NCI-H446 treated with DMSO at 0.1 percent for 48 hours (cell line): Measurements from ENCODE around the gene TNKS2.
"Not testable (repeated sequence)": the region's sequence is repeated elsewhere in the genome, so short reads cannot be mapped to it uniquely, and the experiment has no call there.

ENCODE experiments used
- DNase-seq: peaks from one replicate; lab custom pipeline; 2025; lab: John Stamatoyannopoulos, UW

The TNKS2 gene

DNA sequence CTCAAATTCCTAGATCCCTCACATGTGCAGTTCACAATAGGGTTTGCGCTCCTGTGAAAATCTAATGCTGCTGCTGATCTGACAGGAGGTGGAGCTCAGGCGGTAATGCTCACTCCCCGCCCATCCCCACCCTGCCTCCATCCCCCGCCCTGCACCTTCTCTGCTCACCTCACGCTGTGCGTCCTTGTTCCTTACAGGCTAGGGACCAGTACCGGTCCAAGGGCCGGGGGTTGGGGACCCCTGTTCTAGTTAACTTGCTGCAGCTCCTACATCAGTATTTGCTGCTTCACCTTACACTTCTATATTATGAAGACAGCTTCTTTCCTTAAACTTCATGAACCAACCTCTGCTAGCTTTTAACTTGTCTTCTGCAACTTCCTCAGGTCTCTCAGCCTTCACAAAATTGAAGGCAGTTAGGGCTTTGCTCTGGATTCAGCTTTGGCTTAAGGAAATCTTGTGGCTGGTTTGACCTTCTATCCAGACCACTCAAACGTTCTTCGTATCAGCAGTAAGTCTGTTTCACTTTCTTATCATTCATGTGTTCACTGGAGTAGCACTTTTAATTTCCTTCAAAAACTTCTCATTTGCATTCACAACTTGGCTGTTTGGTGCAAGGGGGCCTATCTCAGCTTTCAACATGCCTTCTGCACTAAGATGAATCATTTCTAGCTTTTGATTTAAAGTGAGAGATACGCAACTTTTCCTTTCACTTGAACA is 1.7 kb upstream of the TNKS2 start:
- DNase-seq = no peak

DNA sequence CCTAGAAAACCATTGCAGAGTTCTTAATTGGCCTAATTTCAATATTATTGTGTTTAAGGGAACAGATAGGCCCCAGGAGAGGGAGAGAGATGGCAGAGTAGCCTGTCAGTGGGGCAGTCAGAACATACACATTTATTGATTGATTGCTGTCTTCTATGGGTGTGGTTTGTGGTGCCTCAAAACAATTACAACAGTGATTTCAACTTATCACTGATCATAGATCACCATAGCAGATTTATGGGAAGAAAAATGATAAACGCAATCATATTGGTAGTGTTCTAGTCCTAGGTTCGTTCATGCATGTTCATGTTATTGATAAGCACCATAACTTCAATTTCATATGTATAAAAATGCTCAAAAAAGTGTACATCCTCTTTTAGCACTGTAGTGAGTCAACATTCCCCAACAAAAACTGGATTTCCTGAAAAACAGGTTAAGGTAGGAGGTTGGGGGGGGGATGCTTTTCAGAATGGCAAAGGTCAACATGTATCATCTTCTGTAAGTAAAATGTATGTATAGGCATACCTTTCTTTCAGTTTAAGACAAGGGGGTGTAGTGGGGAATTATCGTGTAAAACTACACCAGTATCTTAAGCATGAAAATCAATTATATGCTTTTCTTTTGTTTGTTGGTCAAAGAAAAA is 1.1 kb upstream of the TNKS2 start:
- DNase-seq = no peak

DNA sequence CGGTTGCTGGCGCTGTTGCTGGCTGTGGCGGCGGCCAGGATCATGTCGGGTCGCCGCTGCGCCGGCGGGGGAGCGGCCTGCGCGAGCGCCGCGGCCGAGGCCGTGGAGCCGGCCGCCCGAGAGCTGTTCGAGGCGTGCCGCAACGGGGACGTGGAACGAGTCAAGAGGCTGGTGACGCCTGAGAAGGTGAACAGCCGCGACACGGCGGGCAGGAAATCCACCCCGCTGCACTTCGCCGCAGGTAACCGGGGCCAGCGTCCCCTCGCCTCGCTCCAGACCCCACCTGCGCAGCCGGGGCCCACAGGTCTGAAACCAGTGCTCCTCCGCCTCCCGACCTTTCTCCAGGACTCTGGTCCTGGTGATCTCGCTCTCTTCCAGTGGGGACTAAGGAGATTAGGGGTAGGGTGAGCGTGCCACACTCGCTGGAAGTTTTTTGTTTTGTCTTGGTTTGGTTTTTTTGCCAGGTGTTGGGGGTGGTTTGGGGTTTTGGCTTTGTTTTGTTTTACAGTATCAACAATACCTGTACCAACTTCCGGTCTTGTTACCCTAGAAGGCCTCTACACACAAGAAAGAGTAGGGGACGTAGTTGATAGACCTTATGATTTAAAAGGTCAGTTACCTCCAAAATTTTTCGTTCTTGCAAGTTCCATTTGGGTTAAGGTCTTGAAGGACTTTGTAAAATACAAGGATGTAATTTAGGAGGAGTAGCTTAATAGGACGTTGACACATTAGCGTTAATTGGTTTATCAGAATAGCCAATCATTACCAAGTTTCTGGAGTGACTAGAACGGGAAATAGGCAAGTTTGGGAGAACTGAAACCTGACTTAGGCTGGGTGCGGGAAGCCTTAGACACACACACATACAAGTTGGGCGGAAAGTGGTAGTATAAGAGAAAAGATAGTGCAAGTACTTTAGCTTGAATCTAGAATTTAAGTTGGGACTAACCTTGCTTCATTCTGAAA is 704 bp downstream of the TNKS2 start:
- no peak for DNase-seq

DNA sequence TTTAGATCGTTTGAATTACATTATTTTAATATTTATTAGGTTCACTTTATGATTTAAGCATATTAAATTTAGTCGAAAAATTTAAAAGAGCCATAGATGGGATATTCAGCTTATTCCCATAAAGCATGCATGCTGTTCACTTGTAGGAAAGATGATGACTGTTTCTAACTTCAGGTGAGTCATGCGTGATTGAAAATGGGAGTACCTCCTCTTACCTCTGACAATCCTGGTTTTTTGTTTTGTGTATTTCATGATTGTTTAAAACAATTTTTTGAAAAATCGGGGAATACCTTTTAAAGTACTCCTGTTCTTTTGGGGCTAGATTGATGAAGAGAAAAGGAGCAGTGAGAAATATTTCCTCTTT is 1.4 kb downstream of the TNKS2 start:
- no peak for DNase-seq

DNA sequence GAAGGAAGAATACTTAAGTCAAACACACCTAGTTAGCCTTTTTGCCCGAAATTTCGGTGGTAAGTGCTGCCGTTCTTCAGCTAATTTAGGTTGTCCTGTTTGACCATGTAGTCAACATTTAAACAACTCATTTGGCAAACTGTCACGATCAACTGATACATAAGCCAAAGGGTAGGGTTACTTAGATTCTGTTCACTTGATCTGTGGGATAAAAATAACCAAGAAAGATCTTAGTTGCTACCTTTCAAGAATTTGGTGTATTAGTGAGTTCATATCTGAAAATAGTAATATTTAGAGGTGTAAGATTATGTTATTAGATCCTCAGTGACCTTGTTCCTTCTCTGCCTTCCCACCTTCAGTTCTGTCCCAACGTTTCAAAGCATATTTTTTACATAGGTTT is 2.0 kb downstream of the TNKS2 start:
- DNase-seq = no peak

DNA sequence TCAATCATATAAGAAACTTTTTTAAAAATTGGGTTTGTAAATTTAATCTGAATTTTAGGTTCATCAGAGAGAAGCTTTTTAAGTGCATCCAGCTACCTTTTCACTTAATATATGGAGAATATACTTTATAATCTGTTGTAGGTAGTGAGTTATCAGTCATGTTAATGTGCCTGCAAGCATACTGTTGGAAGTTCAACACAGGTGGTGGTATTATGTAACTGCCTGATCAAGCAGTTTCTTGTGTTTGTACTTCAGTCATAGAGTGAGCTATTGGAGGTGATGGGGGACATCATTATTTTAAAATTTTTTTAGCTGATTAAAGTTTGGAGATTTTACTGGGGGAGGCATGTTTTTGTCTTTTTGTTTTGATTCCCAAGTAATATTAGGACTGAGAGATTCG is 2.5 kb downstream of the TNKS2 start:
- no peak for DNase-seq

DNA sequence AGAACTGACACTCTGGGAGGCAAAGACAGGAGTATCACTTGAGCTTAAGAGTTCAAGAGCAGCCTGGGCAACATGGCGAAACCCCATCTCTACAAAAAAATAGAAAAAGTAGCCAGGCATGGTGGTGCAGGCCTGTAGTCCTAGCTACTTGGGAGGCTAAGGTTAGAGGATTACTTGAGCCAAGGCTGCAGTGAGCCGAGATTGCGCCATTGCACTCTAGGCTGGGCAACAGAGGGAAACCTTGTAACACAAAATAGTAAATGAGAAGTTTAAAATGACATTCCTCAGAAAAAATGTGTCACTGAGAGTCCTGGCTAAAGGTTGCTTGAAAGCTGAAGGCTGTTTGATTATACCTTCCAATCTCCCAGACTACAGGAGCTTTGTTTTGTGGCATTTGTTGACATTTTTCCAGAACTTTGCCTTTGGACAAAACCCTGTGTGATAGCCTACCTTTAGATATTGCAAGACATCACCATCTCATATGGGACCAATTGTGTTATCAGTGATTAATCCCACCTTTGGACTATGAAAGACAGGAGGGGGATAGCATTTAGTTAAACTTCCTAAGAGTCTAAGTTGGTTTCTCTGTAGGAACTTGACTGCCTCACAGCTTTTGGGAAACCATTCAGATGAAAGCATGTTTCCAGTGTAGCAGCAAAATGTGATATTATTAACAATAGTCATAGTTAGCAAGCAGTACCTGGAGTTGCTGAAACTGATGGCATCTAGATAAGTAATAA is 5.3 kb downstream of the TNKS2 start:
- DNase-seq = no peak

DNA sequence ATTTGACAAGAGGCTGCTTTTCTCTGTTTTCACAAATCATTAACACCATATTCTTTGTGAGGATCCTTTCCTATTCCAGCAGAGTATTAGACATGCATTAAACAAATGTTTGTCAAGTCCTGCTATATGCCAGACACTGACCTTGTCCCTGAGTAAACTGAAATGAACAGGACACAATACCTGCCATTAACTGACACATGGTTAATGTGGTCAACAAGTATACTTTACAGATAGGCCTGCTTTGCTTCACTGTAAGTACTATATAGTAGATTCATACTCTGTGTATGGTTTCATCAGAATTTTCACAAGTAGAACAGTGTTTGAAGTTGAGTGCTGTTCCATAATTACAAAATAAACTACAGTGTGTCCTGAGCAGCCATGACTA is 5.9 kb downstream of the TNKS2 start:
- no peak for DNase-seq

DNA sequence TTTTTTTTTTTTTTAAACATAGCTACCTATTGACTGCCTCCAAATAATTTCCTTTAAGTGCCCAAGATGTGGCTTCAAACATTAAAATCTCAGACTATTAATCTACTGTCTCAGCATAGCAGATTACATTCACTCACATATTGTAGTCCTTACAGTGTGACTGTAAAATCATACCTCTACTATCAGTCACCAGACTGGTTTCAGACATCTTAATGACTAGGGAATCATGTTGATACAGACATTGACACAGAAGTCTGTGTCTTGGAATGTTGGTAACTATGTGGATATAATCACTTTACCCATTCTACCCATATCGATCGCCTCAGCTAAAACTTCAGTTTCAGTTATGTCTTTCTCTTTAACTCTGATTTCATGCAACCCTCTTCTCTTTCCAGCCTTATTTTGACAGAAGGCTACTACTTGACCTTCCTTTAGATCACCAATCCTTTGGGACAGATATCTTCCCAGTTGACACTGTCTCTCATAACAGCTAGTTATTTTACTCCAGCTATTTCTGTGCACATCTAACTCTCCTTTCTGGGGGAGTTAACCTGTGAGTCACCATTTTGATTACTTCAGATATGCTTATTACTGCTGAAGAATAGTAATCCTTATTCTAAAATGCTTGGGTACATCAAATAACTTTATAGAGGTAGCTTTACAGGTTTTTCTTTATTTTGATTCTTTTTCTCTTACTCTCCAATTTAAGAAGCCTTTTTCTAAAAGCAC is 7.0 kb downstream of the TNKS2 start:
- DNase-seq = no peak

DNA sequence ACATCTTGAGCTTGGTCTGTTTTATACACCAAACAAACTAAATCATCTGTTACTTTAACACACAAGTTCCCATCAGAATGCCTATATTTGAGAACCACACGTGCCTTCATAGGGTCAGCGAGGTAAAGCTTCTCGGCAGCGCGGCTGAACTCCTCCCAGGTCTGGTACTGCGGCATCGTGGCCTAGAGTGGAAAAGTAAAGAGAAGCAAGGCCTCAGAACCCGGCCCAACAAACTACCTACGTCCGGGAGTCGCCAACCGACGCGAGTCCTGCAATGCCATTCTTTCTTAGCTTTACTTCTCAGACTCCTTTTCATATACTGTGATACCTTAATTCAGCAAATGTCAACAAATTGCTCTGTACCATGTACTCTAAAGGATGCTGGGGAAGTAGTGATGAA is 9.0 kb downstream of the TNKS2 start:
- DNase-seq = not testable (repeated sequence)

DNA sequence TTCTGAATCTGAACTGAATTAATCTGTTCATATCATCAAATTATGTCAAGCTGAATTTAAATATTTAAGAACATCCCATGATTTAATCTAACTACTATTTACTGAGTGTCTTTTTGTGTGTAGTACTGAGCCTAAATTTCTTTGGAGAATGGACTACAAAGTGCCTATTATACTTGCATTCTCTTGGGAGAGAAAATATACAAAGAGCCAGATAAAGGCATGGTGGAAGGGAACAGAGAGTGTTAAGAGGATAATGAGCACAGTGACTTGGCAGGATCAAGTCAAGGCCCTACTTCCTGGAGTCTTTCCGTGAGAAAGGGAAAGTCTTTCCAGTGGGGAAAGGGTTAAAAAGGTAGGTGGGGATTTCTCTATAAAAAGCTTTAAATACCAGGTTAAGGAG is 15.0 kb downstream of the TNKS2 start:
- no peak for DNase-seq

DNA sequence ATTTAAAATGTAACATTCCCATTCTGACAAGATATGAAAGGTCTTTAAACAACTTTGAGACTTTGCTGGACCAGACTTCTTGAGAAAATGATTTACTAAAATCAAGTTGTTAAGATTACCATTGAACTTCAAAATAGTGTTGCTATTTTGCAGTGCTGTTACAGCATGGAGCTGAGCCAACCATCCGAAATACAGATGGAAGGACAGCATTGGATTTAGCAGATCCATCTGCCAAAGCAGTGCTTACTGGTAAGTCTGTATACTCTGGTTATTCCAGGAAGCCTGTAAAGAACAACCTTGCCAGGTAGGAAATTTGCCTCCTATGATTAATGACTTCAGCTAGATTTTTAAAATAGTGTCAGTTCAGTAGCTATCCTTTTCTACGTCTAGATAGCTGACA is 18.8 kb downstream of the TNKS2 start:
- DNase-seq = no peak

DNA sequence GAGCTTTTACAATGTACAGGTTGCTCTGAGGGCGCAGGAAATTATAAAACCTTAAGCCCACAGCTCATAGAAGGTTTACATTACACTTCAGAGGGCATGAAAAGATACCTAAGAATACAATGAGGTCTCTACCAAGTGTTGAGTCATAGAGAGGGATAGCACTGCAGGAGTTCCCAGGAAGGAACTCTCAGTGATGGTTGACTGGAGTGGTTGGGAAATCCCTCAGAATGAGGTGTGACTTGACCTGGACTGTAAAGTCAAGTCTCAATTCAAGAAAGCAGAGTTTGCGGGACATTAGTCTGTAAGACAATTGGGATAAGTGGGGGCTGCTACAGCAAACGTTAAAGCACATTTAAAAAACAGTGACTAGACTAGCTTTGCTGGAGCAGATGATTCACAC is 21.9 kb downstream of the TNKS2 start:
- no peak for DNase-seq

DNA sequence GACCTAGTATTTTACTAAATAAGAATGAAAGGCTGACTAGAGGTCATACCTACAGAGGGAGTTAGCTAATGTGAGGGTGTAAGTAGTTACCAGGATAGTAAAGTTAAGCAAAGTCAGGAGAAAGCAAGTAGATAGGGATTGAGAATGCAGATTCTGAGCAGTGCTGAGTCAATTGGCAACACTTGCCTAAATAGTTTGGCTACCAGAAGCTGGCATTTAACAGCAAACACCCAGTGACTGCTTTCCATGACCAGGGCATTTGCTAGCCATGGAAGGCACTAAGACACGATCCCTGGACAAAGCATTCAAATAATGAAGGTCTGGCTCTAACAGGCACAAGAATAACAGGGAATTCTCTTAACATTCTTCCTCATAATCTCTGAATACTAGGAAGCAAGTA is 25.9 kb downstream of the TNKS2 start:
- DNase-seq = no peak

DNA sequence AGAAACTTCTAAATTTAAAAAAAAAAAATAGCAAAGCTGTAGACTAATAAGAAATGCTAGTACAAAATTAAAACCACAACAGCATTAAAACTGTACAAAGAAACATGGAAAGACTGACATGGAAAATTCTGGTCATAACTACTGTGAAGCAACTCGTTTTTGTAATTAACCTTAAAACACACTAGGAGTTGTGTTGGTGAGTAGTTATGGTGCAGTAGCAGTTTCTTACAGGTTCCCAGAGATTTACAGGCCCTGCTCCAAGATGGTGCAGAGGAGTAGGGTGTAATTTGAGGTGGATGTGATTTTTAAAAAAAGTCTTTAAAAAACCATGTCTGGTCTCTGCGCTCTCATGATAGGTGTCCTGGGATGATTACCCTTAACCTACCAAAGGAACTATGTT is 31.0 kb downstream of the TNKS2 start:
- no peak for DNase-seq

DNA sequence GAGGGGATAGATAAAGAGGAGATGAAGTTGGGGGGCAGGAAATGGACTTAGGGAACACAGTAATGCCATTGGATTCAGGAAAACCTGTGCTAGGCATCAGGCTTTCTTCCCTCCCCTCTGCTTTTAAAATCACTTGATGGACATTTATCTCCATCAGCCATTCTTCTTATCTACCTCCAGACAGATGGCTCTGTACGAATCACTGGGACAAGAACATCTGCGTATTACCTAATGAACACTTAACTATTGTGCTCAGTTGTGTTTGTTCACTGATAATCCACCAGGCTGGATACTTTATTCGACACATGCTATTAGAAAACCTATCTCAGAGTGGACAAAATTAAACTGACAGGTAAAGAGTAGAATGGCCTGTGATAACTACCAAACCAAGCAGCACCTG is 40.0 kb downstream of the TNKS2 start:
- DNase-seq = no peak

DNA sequence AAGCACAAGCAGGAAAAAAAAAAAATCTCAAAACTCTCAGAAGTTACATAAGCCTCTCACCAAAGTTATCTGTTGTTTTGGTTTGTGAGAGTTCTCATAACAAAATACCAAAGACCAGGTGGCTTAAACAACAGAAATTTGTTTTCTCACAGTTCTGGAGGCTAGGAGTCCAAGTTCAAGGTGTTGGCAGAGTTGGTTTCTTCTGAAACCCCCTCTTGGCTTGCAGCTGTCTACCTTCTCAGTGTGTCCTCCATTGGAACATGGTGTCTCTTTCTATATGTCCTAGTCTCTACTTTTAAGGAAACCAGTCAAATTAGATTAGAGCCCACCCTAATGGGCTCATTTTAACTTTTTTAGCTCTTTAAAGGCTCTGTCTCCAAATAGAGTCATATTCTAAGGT is 44.9 kb downstream of the TNKS2 start:
- DNase-seq = no peak

DNA sequence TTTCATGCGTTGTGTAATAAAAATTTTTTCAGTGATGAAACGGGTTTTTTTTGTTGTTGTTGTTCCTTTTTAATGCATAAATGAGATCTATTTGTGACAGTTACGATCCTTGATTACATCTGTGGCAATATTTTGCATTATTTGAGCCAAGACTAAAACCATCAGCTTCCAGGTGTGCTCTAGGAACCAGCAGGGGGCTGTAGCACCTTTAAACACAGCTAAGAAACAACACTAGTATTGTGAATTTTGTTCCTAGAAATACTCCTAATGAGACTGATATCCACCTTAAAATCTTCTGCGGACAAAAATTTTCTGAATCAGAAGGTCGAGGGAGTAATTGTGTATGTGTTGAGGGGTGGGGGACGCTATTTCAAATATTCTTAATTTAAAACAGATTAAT is 58.4 kb downstream of the TNKS2 start:
- no peak for DNase-seq

DNA sequence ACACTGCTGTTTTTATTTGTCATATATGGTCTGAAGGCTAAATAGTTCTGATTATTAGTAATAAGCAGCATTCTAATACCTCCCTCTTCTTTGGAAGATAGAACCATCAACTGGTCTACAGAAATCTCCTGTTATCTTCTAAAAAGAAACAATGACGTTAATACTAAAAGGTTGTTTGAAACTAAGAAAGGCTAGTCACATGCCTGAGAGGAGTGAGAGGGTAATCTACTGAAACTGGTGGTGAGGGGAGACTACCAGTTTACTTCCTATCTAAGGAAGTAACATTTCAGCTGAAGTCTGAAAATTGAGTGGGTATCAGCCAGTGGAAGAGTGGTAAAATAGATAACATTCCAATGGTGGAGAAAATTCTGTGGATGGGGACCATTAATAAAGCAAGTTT is 62.7 kb downstream of the TNKS2 start:
- no peak for DNase-seq

DNA sequence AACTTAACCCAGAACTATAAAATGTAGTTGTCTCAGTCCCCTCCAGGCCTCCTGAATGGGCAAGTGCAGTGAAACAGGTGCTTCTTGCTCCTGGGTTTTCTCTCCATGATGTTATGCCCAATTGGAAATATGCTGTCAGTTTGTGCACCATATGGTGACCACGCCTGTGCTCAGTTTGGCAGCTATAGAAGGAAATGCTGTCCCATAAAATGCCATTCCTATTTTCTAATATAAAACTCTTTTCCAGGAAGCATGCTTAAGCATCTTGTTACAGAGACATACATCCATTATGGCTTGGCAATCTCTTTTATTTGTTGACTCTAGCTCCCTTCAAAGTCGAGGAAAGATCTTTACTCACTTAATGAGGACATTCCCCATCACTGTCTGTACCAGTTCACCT is 65.9 kb downstream of the TNKS2 start:
- no peak for DNase-seq

DNA sequence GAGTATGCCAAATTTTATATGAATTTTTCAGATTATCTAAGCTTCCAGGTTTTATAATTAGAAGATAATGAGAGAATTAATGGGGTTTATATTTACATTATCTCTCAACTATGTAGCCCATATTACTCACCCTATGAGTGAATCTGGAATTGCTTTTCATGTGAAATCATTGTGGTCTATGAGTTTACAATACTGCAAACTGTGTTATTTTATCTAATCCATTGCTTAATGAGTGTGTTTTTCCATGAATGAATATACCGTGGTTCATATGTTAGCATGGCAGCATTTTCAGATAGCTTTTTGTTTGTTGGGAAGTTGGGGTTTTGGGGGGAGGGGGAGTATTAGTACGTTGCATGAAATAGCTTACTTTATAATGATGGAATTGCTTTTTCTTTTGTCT is 66.5 kb downstream of the TNKS2 start:
- DNase-seq = no peak
